Spleen (tissue), 11 donors: Measurements from ENCODE around the gene CAMK1D. TPM values are rescaled to one million over a fixed set of nuclear protein-coding genes. Genes with fewer than 3 reads are reported as not detected.
"Not testable (repeated sequence)": the region's sequence is repeated elsewhere in the genome, so short reads cannot be mapped to it uniquely, and the experiment has no call there.

Experiments
- DNase-seq: peaks from one replicate; pipeline ENCODE4 v3.0.0-alpha.2; 2020
- H3K27ac ChIP-seq, 8 donors: fragments of 200-600 bp; sonication (generic) in 7 of 8; 1 replicate in 4 of 8; 2 replicates in 4 of 8; pipeline versions ENCODE4 v1.5.0 to v1.8.0; 2016 to 2021; ENCODE audit warnings: inconsistent platforms in 4 of 8, mild to moderate bottlenecking in 4 of 8, moderate library complexity in 1 of 8
- H3K27me3 ChIP-seq, 7 donors: fragments of 200-600 bp; sonication (generic) in 6 of 7; replicated peaks in 1 of 7; 1 replicate in 4 of 7; 2 replicates in 3 of 7; pipeline versions ENCODE4 v1.5.0 to v1.8.0; 2016 to 2021; ENCODE audit warnings: inconsistent platforms in 3 of 7, mild to moderate bottlenecking in 1 of 7
- H3K36me3 ChIP-seq, 6 donors: fragments of 200-600 bp; sonication (generic) in 5 of 6; 1 replicate in 4 of 6; 2 replicates in 2 of 6; pipeline versions ENCODE4 v1.5.0 to v1.8.0; 2016 to 2021; ENCODE audit warnings: inconsistent platforms in 2 of 6
- H3K4me1 ChIP-seq, 6 donors: fragments of 200-600 bp; sonication (generic) in 5 of 6; 1 replicate in 3 of 6; 2 replicates in 3 of 6; pipeline versions ENCODE4 v1.5.0 to v1.8.0; 2016 to 2021; ENCODE audit warnings: inconsistent platforms in 3 of 6
- H3K4me3 ChIP-seq, 8 donors: fragments of 200-600 bp; sonication (generic) in 7 of 8; 1 replicate in 4 of 8; 2 replicates in 4 of 8; pipeline versions ENCODE4 v1.5.0 to v1.8.0; 2016 to 2021; ENCODE audit warnings: inconsistent platforms in 4 of 8, mild to moderate bottlenecking in 4 of 8, moderate library complexity in 2 of 8
- H3K9me3 ChIP-seq, 8 donors: fragments of 200-600 bp; sonication (generic) in 7 of 8; 1 replicate in 4 of 8; 2 replicates in 4 of 8; pipeline versions ENCODE4 v1.5.0 to v1.8.0; 2016 to 2021; ENCODE audit warnings: inconsistent platforms in 4 of 8
- CTCF ChIP-seq, 11 experiments: fragments of 200-600 bp in 7 of 11; fragments of 450-650 bp in 4 of 11; sonication (generic) in 4 of 11; IDR thresholded peaks in 8 of 11; conservative IDR thresholded peaks in 3 of 11; 1 replicate in 7 of 11; 2 replicates in 4 of 11; pipeline versions ENCODE4 v1.4.0 to v1.8.0; 2016 to 2021; ENCODE audit warnings: antibody characterized with exemption in 11 of 11, inconsistent platforms in 4 of 11, mild to moderate bottlenecking in 1 of 11
- POLR2A ChIP-seq, 3 donors: fragments of 450-650 bp; IDR thresholded peaks; one replicate each; pipeline ENCODE4 v1.5.1; 2017; ENCODE audit warnings: antibody characterized with exemption in 3 of 3, mild to moderate bottlenecking in 1 of 3
- POLR2AphosphoS5 ChIP-seq, 3 donors: sonication (generic); formaldehyde crosslinking; IDR thresholded peaks; one replicate each; pipeline ENCODE4 v1.5.1; 2017; ENCODE audit warnings: antibody characterized with exemption in 3 of 3
- WGBS, 5 donors: extraction: QIAGEN DNeasy Blood & Tissue Kit in 3 of 5; methylation state at CpG; one replicate each; pipeline versions ENCODE4 v1.1.5 to v1.1.7; 2013 to 2018; 5-methylcytosine and 5-hydroxymethylcytosine counted together
- intact Hi-C: fragments of 100-400 bp; cut with DNase I; formaldehyde crosslinking; loops from one replicate; pipeline ENCODE4 v1.15.0; 2023; ENCODE audit warnings: low total_unique reads
- polyA plus RNA-seq, 3 donors: library from polyadenylated mRNA; stranded (reverse); fragments of 200-250 nt; gene quantifications; one replicate each; pipeline ENCODE4 v1.2.1, GENCODE V29; 2013
- total RNA-seq, 7 donors: library from RNA; depleted of rRNA in 3 of 7; stranded (reverse); fragments of >200 nt in 3 of 7; fragmentation: NEBNext Ultra II Directional in 4 of 7; extraction: Animal tissue kit (Norgen Biotek cat#: 25700) in 4 of 7; gene quantifications; one replicate each; pipeline versions ENCODE4 v1.1.0 to v1.2.1, GENCODE V29; 2016 to 2021
- donor health status: healthy with polysubstance abuse.
- donor health status: DM: no; HTN: no; CAD: no; lungs with moderate emphysema.
- donor health status: DM: no; HTN: no; CAD: no.
- donor health status: Bipolar disorder and iron deficiency.
- donor health status: healthy.
- donor health status: DM: no; HTN: no; CAD: no.
- donor health status: DM: yes; HTN: yes; CAD: no.

Gene CAMK1D
- total and polyA plus RNA-seq, 10 donors: 6.8 to 34.5 (median 20.0) TPM

GRCh38 chr10:12724807-12725579 is 375.6 kb downstream of the CAMK1D start:
- no peak overlapping the region for H3K4me3 ChIP-seq
- 73 to 84% (median 83%) methylated on average over 10 of the region's 10 CpGs for WGBS, 5 donors
- H3K9me3 ChIP-seq: no peaks in the 10 kb centered on the region
- intact Hi-C loops: no loop called here
- no peak for TF ChIP-seq CTCF (IDR thresholded peaks at IDR 0.05 in 8 of 11, conservative IDR thresholded peaks at IDR 0.05 in 3 of 11)
- no peak for TF ChIP-seq POLR2A (IDR thresholded peaks at IDR 0.05)
- no peak for TF ChIP-seq POLR2AphosphoS5 (IDR thresholded peaks at IDR 0.05)
- H3K36me3 ChIP-seq: peaks cover 0 to 24% (median 3%) of the 10 kb centered on the region in 6 donors
- peaks cover 0 to 3% (median under 1%) of the 10 kb centered on the region in 6 donors for H3K4me1 ChIP-seq
- no peaks in the 10 kb centered on the region for H3K27me3 ChIP-seq
- no peak for DNase-seq
- no peak overlapping the region for H3K27ac ChIP-seq

- H3K27ac ChIP-seq, H3K4me3 ChIP-seq, H3K27me3 ChIP-seq, H3K9me3 ChIP-seq, DNase-seq, intact Hi-C loops, H3K4me1 ChIP-seq: not testable (repeated sequence)
- WGBS, 5 donors: 92 to 98% (median 94%) methylated on average over 5 of the region's 5 CpGs
- peaks cover 0 to 18% (median 3%) of the 10 kb centered on the region in 6 donors for H3K36me3 ChIP-seq
Observed at GRCh38 chr10:12725580-12725888, 376.2 kb downstream of the CAMK1D start.

DNA sequence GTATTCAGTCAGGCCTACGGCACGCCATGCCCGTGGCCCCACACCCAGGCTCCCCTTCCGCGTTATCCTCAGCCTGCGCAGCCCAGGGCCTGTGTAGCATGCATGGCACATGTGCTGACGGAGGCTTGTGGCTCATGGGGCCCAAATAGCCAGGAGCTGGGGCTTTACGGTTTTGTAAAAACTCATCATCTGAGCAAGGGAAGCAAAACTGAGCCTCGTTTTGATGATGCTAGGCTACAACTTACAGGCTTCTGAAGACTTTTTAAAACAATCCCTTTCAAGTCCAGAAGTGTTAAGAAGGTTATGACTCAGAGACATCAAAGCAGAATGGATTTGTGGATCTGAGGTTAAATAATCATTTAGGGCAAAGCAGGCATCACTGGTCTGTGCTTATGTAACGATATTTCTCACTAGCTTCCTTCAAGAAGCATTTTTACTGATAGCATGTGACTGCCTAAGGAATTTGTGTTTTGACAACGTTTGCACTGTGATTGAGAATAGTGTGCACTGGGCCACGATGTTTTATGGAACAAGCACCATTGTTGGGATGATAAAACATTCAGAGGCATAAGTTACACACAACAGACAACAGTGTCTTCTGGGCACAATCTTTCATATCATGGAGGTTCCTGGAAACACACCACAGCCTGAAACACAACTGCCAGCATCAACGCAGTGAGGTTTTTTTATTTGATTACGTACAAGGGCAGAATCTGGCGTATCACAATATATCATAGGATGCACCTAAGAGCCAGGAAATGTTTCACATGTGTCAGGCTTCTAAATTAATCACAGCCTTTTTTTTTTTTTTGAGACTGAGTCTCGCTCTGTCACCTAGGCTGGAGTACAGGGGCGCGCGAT is 377.9 kb downstream of the CAMK1D start:
- peaks cover 0 to 15% (median 3%) of the 10 kb centered on the region in 6 donors for H3K36me3 ChIP-seq
- H3K27ac ChIP-seq: no peak overlapping the region
- H3K9me3 ChIP-seq: no peaks in the 10 kb centered on the region
- no peak overlapping the region for H3K4me3 ChIP-seq
- DNase-seq: no peak
- WGBS, 5 donors: 81 to 91% (median 89%) methylated on average over 18 to 19 of the region's 19 CpGs
- H3K27me3 ChIP-seq: no peaks in the 10 kb centered on the region
- H3K4me1 ChIP-seq: peaks cover 0 to 13% (median 1%) of the 10 kb centered on the region in 6 donors
- intact Hi-C loops: no loop called here
- no peak for TF ChIP-seq POLR2A (IDR thresholded peaks at IDR 0.05)
- peak in 1 of 3 donors; percentile 8 for TF ChIP-seq POLR2AphosphoS5 (IDR thresholded peaks at IDR 0.05)

GRCh38 chr10:12727832-12728215 is 378.5 kb downstream of the CAMK1D start:
- peaks cover 0 to 13% (median 1%) of the 10 kb centered on the region in 6 donors for H3K4me1 ChIP-seq
- H3K4me3 ChIP-seq: no peak overlapping the region
- no peak overlapping the region for H3K27ac ChIP-seq
- WGBS, 5 donors: 59 to 93% (median 80%) methylated on average over 10 of the region's 10 CpGs
- no peaks in the 10 kb centered on the region for H3K9me3 ChIP-seq
- intact Hi-C loops: no loop called here
- TF ChIP-seq POLR2AphosphoS5 (IDR thresholded peaks at IDR 0.05): peak in 2 of 3 donors; percentile 20 to 37
- no peak for TF ChIP-seq POLR2A (IDR thresholded peaks at IDR 0.05)
- no peaks in the 10 kb centered on the region for H3K27me3 ChIP-seq
- peaks cover 0 to 15% (median 3%) of the 10 kb centered on the region in 6 donors for H3K36me3 ChIP-seq
- DNase-seq: no peak

DNA sequence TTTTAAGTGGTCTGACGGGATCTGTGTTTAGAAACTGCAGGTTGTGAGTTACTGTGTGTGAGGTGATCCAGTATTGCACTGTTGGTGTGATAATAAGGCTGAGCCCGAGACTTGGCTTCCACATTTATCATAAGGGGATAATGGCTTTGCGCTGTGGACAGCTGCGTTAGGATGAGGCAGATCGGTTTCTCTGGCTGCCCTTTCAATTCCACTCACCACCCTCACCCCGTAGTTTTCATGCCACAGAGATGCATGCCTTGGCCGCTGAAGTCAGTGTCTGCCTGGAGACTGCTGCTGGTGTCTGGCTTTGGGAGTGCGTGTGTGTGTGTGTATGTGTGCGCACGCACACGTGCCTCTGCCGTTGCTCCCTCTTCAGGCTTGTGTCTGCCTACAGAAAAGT is 379.1 kb downstream of the CAMK1D start:
- WGBS, 5 donors: 84 to 93% (median 89%) methylated on average over 12 of the region's 12 CpGs
- peaks cover 0 to 13% (median 1%) of the 10 kb centered on the region in 6 donors for H3K4me1 ChIP-seq
- intact Hi-C loops: no loop called here
- H3K27ac ChIP-seq: no peak overlapping the region
- H3K27me3 ChIP-seq: no peaks in the 10 kb centered on the region
- DNase-seq: no peak
- no peaks in the 10 kb centered on the region for H3K9me3 ChIP-seq
- H3K36me3 ChIP-seq: peaks cover 0 to 15% (median 3%) of the 10 kb centered on the region in 6 donors
- TF ChIP-seq CTCF (IDR thresholded peaks at IDR 0.05 in 8 of 11, conservative IDR thresholded peaks at IDR 0.05 in 3 of 11) (no peak), POLR2A (IDR thresholded peaks at IDR 0.05) (no peak), POLR2AphosphoS5 (IDR thresholded peaks at IDR 0.05) (no peak)
- no peak overlapping the region for H3K4me3 ChIP-seq
